GM18507 (cell line): ENCODE data around the gene YTHDF1.

ENCODE experiments used
- DNase-seq: peaks from one replicate; pipeline ENCODE4 v3.0.0; 2011; ENCODE audit warnings: low read depth; ENCODE audit not compliant: insufficient read length; ENCODE audit errors: extremely low spot score
- FAIRE-seq: peaks from 2 replicates; lab custom pipeline; 2011; peaks lifted over from hg19 to GRCh38; lab: Jason Lieb, UNC

The YTHDF1 gene

GRCh38 chr20:63189846-63190559 is 25.9 kb downstream of the YTHDF1 start:
- FAIRE-seq (no peak), DNase-seq (no peak)

- FAIRE-seq (no peak), DNase-seq (no peak)
These were observed 26.6 kb downstream of the YTHDF1 start for GRCh38 chr20:63189322-63189642.

GRCh38 chr20:63188641-63189321 is 27.1 kb downstream of the YTHDF1 start:
- DNase-seq = no peak
- no peak for FAIRE-seq

DNA sequence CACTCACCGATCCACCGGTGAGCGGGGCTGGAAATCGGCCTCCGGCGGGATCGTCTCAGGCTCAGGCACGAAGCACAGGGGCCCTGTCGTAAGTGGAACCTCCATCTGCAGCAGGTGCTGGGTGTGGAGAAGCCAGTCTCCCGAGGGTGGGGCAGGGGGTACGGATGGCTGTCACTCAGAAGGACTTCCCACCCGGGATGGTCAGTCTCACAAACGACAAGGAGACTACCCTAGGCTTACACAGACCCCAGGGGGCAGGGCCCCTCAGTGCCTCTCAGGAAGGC is 27.8 kb downstream of the YTHDF1 start:
- FAIRE-seq = no peak
- DNase-seq = no peak

DNA sequence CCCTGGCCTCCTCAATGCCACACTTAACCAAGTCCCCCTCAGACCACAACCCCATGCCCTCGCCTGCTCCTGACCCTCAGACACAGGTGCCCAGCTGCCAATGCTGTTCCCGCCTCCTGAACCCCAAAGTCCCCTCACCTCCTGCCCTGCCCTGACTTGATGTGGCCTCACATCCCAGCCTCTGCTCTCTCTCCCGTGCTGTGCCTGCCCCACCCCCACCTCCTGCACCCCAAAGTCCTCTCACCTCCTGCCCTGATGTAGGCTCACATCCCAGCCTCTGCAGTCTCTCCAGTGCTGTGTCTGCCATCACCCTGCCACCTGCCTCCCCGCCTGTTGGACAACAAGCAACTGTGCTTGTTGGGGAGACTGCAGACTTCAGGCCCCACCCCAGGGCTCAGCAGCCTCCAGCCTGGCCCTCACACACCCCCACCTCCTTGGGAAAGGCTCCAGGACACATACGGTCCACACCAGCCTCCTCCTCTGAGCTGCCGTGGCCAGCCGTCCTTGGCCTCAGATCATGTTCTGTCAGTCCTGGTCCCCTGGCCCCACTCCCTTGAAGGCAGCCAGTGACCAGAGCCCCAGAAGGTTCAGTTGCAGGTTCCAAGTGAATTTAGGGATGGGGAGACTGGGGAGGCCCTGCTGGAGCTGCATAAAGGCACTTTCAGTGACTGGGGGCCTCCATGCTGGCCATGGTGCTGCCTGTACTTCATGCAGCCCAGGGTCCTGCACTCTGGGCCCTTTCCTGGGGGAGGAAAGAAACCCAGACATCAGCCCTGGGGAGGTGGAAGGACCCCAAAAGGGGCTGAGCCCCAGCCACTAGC is 28.4 kb downstream of the YTHDF1 start:
- FAIRE-seq = no peak

GRCh38 chr20:63186528-63187316 is 29.2 kb downstream of the YTHDF1 start:
- no peak for DNase-seq
- no peak for FAIRE-seq

More for the DNA sequence above, 28.4 kb downstream of the YTHDF1 start:
- no peak for DNase-seq

- no peak for FAIRE-seq
- no peak for DNase-seq
These were observed 29.8 kb downstream of the YTHDF1 start for GRCh38 chr20:63186084-63186483.

- DNase-seq = no peak
- no peak for FAIRE-seq
These were observed 30.6 kb downstream of the YTHDF1 start for GRCh38 chr20:63185215-63185796.

DNA sequence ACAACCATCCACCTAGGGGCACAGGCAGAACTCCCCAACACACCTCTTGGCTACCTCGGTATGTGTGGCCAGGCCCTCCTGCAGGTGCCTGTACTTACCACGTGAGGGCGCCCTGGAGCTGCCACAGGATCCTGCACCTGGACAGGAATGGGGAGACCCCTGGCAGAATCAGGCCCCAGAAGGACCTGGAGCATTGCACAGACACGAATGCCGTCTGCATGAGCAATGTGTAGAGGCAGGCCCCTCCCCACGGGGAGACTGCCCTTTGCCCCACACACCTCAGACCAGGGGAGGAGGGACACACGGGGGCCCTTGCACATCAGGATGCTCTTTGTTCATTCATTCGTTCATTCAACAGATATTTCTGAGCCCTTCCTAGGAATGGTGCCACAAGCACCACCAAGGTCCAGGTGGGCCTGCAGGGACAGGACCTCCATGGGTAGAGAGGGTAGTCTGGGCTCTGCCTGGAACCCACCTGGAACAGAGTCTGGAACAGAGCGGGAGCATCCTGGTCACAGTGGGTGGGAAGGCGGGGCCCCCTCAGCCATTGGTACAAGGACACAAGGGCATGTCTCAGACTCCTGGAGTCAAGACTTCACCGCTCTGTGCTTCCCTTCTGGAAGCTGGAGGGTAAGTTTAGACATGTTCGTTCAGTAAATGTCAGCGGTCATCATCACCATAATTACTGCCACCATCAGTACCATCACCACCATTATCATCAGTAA is 32.3 kb downstream of the YTHDF1 start:
- FAIRE-seq = peak; percentile 69

DNA sequence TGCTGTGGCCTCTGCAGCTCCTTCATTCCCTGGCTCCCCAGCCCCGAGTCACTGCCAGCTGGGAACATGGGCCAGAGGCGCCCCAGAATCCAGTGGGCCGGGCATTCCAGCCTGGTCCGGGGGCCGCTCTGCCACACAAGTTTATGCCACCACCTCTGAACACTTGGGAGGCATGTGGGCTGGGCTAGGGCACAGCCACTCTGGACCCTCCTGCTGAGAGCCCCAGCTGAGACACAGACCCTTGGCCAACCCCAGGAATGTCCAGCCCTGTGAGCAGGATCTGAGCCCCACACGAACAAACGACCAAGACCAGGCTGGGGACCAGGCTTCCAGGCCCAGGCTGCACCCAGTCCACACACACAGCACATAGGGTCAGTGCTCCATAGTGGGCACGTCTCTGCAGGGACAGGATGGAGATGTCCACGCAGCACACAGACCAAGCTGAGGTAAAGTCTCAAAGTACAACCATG is 33.0 kb downstream of the YTHDF1 start:
- DNase-seq = no peak
- FAIRE-seq = no peak

More for the DNA sequence above, 32.3 kb downstream of the YTHDF1 start:
- DNase-seq = peak; percentile 52

- DNase-seq (no peak), FAIRE-seq (no peak)
These were observed 33.5 kb downstream of the YTHDF1 start for GRCh38 chr20:63182425-63182824.

DNA sequence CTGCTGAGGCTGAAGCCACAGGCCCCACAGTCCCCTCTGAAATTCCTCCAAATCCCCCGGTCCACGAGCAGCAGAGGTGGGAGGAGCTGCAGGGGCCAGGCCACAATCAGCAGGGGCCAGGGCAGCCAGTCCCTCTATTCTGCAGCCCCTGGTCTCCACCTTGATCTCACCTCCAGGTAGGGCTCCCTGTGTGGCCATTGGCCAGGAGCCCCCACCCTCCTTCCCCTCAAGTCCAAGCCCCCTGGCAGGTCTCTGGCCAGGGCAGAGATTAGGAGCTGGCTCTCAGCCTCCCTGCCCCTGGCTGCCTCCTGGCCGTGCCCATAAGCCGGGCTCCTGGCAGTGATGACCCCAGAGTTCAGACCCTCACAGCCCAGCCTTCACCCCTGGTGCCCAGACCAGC is 34.7 kb downstream of the YTHDF1 start:
- FAIRE-seq (no peak), DNase-seq (no peak)

DNA sequence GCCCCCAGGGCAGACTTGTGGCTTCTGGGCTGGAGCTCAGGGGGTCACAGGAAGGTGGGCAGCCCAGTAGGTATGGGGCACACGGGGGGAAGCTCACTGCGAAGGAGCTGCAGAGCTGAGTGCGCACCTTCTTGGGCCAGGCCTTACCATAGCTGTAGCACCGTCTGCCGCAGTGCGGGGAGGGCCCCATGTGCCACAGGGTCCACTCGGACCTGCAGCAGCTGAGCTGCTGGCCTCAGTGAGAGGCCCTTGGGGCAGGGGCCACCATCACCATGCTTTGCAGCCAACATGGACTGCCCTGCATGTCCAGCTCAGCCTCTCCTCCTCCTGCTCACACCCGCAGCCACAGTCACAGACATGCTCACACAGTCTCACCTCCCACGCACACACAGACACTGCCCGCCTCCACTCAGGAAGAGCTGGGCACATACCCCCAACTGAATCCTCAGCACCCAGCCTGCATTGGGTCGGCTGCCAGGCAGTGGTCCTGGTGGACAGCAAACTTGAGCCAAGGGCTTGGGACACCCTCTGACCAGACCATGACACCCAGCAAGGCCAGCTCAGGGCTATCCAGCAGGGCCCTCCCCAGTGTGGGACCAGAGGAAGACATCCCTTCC is 35.3 kb downstream of the YTHDF1 start:
- no peak for FAIRE-seq
- DNase-seq = no peak

- DNase-seq (no peak), FAIRE-seq (no peak)
These were observed 36.0 kb downstream of the YTHDF1 start for GRCh38 chr20:63179687-63180568.

GRCh38 chr20:63178889-63179686 is 36.8 kb downstream of the YTHDF1 start:
- FAIRE-seq (no peak), DNase-seq (peak; percentile 60)

- no peak for FAIRE-seq
- no peak for DNase-seq
These were observed 37.5 kb downstream of the YTHDF1 start for GRCh38 chr20:63178446-63178820.
